ENCODE measurements around the gene THBS2.
"Not testable (repeated sequence)": the region's sequence is repeated elsewhere in the genome, so short reads cannot be mapped to it uniquely, and the experiment has no call there.

THBS2 gene

GRCh38 chr6:169271158-169271876 lies 17.7 kb upstream of the THBS2 start:
- DNase-seq = no peak

- not testable (repeated sequence) for DNase-seq
Measured at GRCh38 chr6:169270077-169270380, 16.4 kb upstream of the THBS2 start.

- DNase-seq = no peak
Measured at GRCh38 chr6:169269180-169270076, 15.8 kb upstream of the THBS2 start.

GRCh38 chr6:169268276-169268675 lies 14.6 kb upstream of the THBS2 start:
- DNase-seq = no peak

- no peak for DNase-seq
Measured at GRCh38 chr6:169266746-169267591, 13.3 kb upstream of the THBS2 start.

GRCh38 chr6:169266261-169266660 lies 12.6 kb upstream of the THBS2 start:
- DNase-seq = no peak

GRCh38 chr6:169265486-169266131 lies 12.0 kb upstream of the THBS2 start:
- no peak for DNase-seq

GRCh38 chr6:169263836-169264608 lies 10.4 kb upstream of the THBS2 start:
- no peak for DNase-seq

GRCh38 chr6:169263374-169263773 lies 9.7 kb upstream of the THBS2 start:
- no peak for DNase-seq

GRCh38 chr6:169262602-169263001 lies 9.0 kb upstream of the THBS2 start:
- DNase-seq = not testable (repeated sequence)

GRCh38 chr6:169256518-169256917 lies 2.9 kb upstream of the THBS2 start:
- no peak for DNase-seq

GRCh38 chr6:169256061-169256460 lies 2.4 kb upstream of the THBS2 start:
- DNase-seq = no peak

- no peak for DNase-seq
Measured at GRCh38 chr6:169255643-169256042, 2.0 kb upstream of the THBS2 start.

- no peak for DNase-seq
Measured at GRCh38 chr6:169254456-169255316, 1.0 kb upstream of the THBS2 start.

GRCh38 chr6:169252505-169253189 lies 999 bp downstream of the THBS2 start:
- peak; percentile 31 for DNase-seq

GRCh38 chr6:169251822-169252504 lies 1.7 kb downstream of the THBS2 start:
- no peak for DNase-seq

- no peak for DNase-seq
Measured at GRCh38 chr6:169251371-169251802, 2.3 kb downstream of the THBS2 start.

- DNase-seq = no peak
Measured at GRCh38 chr6:169250660-169251059, 3.0 kb downstream of the THBS2 start.

- no peak for DNase-seq
Measured at GRCh38 chr6:169249057-169249456, 4.6 kb downstream of the THBS2 start.

- DNase-seq = no peak
Measured at GRCh38 chr6:169248521-169248971, 5.1 kb downstream of the THBS2 start.
